Measurements from ENCODE around the gene SHISA8.

Gene SHISA8

GRCh38 chr22:41946629-41947423 lies 32.0 kb upstream of the SHISA8 start, which contains the start of gene CENPM (continued):
- TF ChIP-seq PRDM2 (tag by site-specific recombination; IDR thresholded peaks at IDR 0.05; ENCODE audit: borderline replicate concordance): no peak
- TF ChIP-seq ZNF473 (tag by site-specific recombination; IDR thresholded peaks at IDR 0.05): no peak
- TF ChIP-seq BCL11A (tag by site-specific recombination; IDR thresholded peaks at IDR 0.05; ENCODE audit: low read depth): peak; percentile 50; the same call in 1 of the 2 replicates
- peak; percentile 29; the same call in 1 of the 2 replicates for TF ChIP-seq ZBTB11 (tag by site-specific recombination; conservative IDR thresholded peaks at IDR 0.05; ENCODE audit: low read depth)
- peak; percentile 42; the same call in 1 of the 2 replicates for TF ChIP-seq EGR2 (tag by site-specific recombination; IDR thresholded peaks at IDR 0.05; ENCODE audit: low read depth)
- TF ChIP-seq ZNF658 (tag by site-specific recombination; IDR thresholded peaks at IDR 0.05): no peak
- peak; percentile 66; the same call in 1 of the 2 replicates for TF ChIP-seq SP7 (tag by site-specific recombination; IDR thresholded peaks at IDR 0.05)
- no peak for TF ChIP-seq ZNF600 (tag by site-specific recombination; IDR thresholded peaks at IDR 0.05)
- TF ChIP-seq ZNF354C (tag by site-specific recombination; IDR thresholded peaks at IDR 0.05; ENCODE audit: borderline replicate concordance, low read depth): no peak
- no peak for TF ChIP-seq ZNF426 (tag by site-specific recombination; IDR thresholded peaks at IDR 0.05)
- no peak for TF ChIP-seq ZNF664 (tag by site-specific recombination; IDR thresholded peaks at IDR 0.05)
- no peak for TF ChIP-seq GLI2 (tag by site-specific recombination; IDR thresholded peaks at IDR 0.05; ENCODE audit: borderline replicate concordance, low read depth)
- no peak for TF ChIP-seq ZNF202 (tag by site-specific recombination; IDR thresholded peaks at IDR 0.05; ENCODE audit: borderline replicate concordance)
- no peak for TF ChIP-seq ZNF37A (tag by site-specific recombination; IDR thresholded peaks at IDR 0.05)
- no peak for TF ChIP-seq ZNF423 (tag by site-specific recombination; IDR thresholded peaks at IDR 0.05)
- TF ChIP-seq ZNF530 (tag by site-specific recombination; IDR thresholded peaks at IDR 0.05; ENCODE audit: low read depth): no peak
- TF ChIP-seq CTCF (tag by site-specific recombination; IDR thresholded peaks at IDR 0.05): peak; percentile 2; the same call in 1 of the 2 replicates
- TF ChIP-seq ZNF146 (tag by site-specific recombination; IDR thresholded peaks at IDR 0.05): no peak
- no peak for TF ChIP-seq GFI1B (tag by site-specific recombination; IDR thresholded peaks at IDR 0.05)
- no peak for TF ChIP-seq MYNN (tag by site-specific recombination; IDR thresholded peaks at IDR 0.05; ENCODE audit: borderline replicate concordance)
- TF ChIP-seq ZSCAN18 (tag by site-specific recombination; IDR thresholded peaks at IDR 0.05): no peak
- peak; percentile 79 for TF ChIP-seq ZSCAN30 (tag by site-specific recombination; IDR thresholded peaks at IDR 0.05)
- TF ChIP-seq ZNF169 (tag by site-specific recombination; IDR thresholded peaks at IDR 0.05): no peak
- no peak for TF ChIP-seq ZNF362 (tag by site-specific recombination; IDR thresholded peaks at IDR 0.05)
- no peak for TF ChIP-seq ZNF777 (tag by site-specific recombination; IDR thresholded peaks at IDR 0.05; ENCODE audit: borderline replicate concordance)
- TF ChIP-seq ZNF157 (tag by site-specific recombination; IDR thresholded peaks at IDR 0.05): no peak

Data from HEK293 (cell line).